CD4-positive, alpha-beta T cell (primary cell): ENCODE results near the gene AMBRA1. TPM values are rescaled to one million over a fixed set of nuclear protein-coding genes. Genes with fewer than 3 reads are reported as not detected.
A peak's percentile ranks its signal among the peaks of the same experiment; 100 is the strongest.

ENCODE experiments used
- ATAC-seq: fragments of 200-7000 bp; cut with Tn5 transposase; one replicate; pipeline ENCODE4 v1.10.0; 2022; ENCODE audit warnings: mild to moderate bottlenecking; ENCODE audit not compliant: poor library complexity
- CTCF ChIA-PET: fragments of 350-600 bp; sonication (Branson Sonifier 250); formaldehyde crosslinking; loops from one replicate; lab custom pipeline; 2021; ENCODE audit warnings: antibody characterized with exemption, inconsistent platforms; lab: Charles Lee
- POLR2A ChIA-PET: fragments of 350-600 bp; sonication (Branson Sonifier 250); formaldehyde crosslinking; loops from one replicate; lab custom pipeline; 2021; ENCODE audit warnings: antibody characterized with exemption, inconsistent platforms; lab: Charles Lee
- DNase-seq, 14 experiments: peaks; one replicate each; pipeline ENCODE4 v3.0.0-alpha.2; 2013 to 2020; ENCODE audit warnings: mixed read lengths in 2 of 14
- H3K27ac ChIP-seq, 2 donors: one replicate each; pipeline versions ENCODE4 v1.5.1 to v1.7.0; 2013; ENCODE audit warnings: low read length in 2 of 2, low read depth in 1 of 2, mild to moderate bottlenecking in 1 of 2
- H3K27me3 ChIP-seq, 2 experiments: 1 replicate in 1 of 2; 2 replicates in 1 of 2; pipeline versions ENCODE4 v1.6.1 to v1.7.0; 2013; ENCODE audit warnings: low read length in 2 of 2, control low read depth in 1 of 2, mild to moderate bottlenecking in 1 of 2, moderate library complexity in 1 of 2; ENCODE audit not compliant: insufficient read depth in 2 of 2, control insufficient read depth in 1 of 2
- H3K36me3 ChIP-seq: one replicate; pipeline ENCODE4 v1.6.1; 2013; ENCODE audit warnings: low read length, control low read depth; ENCODE audit not compliant: insufficient read depth
- H3K4me1 ChIP-seq: one replicate; pipeline ENCODE4 v1.6.1; 2013; ENCODE audit warnings: low read length, control low read depth; ENCODE audit not compliant: insufficient read depth
- H3K4me3 ChIP-seq: one replicate; pipeline ENCODE4 v1.5.1; 2013; ENCODE audit warnings: mild to moderate bottlenecking, low read length, moderate library complexity
- H3K9me3 ChIP-seq, 2 experiments: 1 replicate in 1 of 2; 2 replicates in 1 of 2; pipeline versions ENCODE4 v1.6.1 to v1.7.0; 2013; ENCODE audit warnings: low read length in 2 of 2, mild to moderate bottlenecking in 2 of 2, control low read depth in 1 of 2, moderate library complexity in 1 of 2; ENCODE audit not compliant: control insufficient read depth in 1 of 2, insufficient read depth in 1 of 2
- H3K27ac Mint-ChIP-seq: one replicate; pipeline ENCODE4 v1.8.0; 2020; ENCODE audit warnings: mixed read lengths
- H3K27me3 Mint-ChIP-seq: one replicate; pipeline ENCODE4 v1.8.0; 2021; ENCODE audit warnings: mixed read lengths
- H3K36me3 Mint-ChIP-seq: one replicate; pipeline ENCODE4 v1.8.0; 2021; ENCODE audit warnings: low read depth, mixed read lengths
- H3K4me1 Mint-ChIP-seq: one replicate; pipeline ENCODE4 v1.8.0; 2021; ENCODE audit warnings: low read depth, mixed read lengths
- H3K4me3 Mint-ChIP-seq: one replicate; pipeline ENCODE4 v1.8.0; 2020; ENCODE audit warnings: mild to moderate bottlenecking, mixed read lengths
- H3K9me3 Mint-ChIP-seq: one replicate; pipeline ENCODE4 v1.8.0; 2020; ENCODE audit warnings: mixed read lengths
- CTCF ChIP-seq: fragments of 200-600 bp; IDR thresholded peaks from one replicate; pipeline ENCODE4 v1.8.0; 2022; ENCODE audit warnings: antibody characterized with exemption, mild to moderate bottlenecking
- intact Hi-C, 2 experiments: fragments of 100-400 bp; cut with DNase I in 1 of 2; cut with micrococcal nuclease in 1 of 2; formaldehyde crosslinking; loops; one replicate each; pipeline versions ENCODE4 v1.15.1 to v1.9.0; 2023 to 2025; cut with DNase I, micrococcal nuclease
- total RNA-seq, 174 experiments: library from RNA in 2 of 174; stranded (reverse) in 2 of 174; gene quantifications; one replicate each; pipeline ENCODE4 v1.2.3 and lab custom pipeline; 2021 to 2026

Gene AMBRA1
- total RNA-seq, 2 experiments from 2014 or later: 29.4 to 31.9 TPM

- intact Hi-C loops: loop anchor here (5.0 kb wide), 3 partner anchors 47 to 173 kb away; no protein-coding TSS in a partner anchor
These were observed 229.0 kb downstream of the AMBRA1 start for GRCh38 chr11:46364791-46365190.

GRCh38 chr11:46364056-46364455 is 229.8 kb downstream of the AMBRA1 start:
- H3K4me1 ChIP-seq: peaks cover 75% of the 10 kb centered on the region
- ChIA-PET POLR2A (no interaction called here), CTCF (interaction anchor here (4.7 to 5.3 kb wide), 2 partner anchors 12 to 16 kb away, joined by 32 to 34 read pairs; partner anchors contain the start of gene DGKZ)
- no peak overlapping the region for H3K4me3 ChIP-seq
- H3K27ac ChIP-seq: peak overlapping the region in 1 of 2 donors; percentile 39
- intact Hi-C loops: no loop called here
- Mint-ChIP-seq H3K27me3 (no peaks in the 10 kb centered on the region), H3K36me3 (peaks cover 38% of the 10 kb centered on the region), H3K9me3 (no peaks in the 10 kb centered on the region), H3K4me1 (peaks cover 67% of the 10 kb centered on the region), H3K4me3 (no peak overlapping the region), H3K27ac (peak overlapping the region; percentile 59)
- DNase-seq: no peak
- no peaks in the 10 kb centered on the region for H3K27me3 ChIP-seq
- TF ChIP-seq CTCF: no peak
- H3K36me3 ChIP-seq: peaks cover 57% of the 10 kb centered on the region
- H3K9me3 ChIP-seq: no peaks in the 10 kb centered on the region
- ATAC-seq: no peak

More at GRCh38 chr11:46364791-46365190, 229.0 kb downstream of the AMBRA1 start:
- no peaks in the 10 kb centered on the region for H3K9me3 ChIP-seq
- POLR2A ChIA-PET: interaction anchor here (1.2 to 4.4 kb wide), 3 partner anchors 13 to 32 kb away, joined by 5 to 25 read pairs (median 6); partner anchors contain the start of gene DGKZ
- no peaks in the 10 kb centered on the region for H3K27me3 ChIP-seq
- Mint-ChIP-seq H3K4me3 (no peak overlapping the region), H3K9me3 (no peaks in the 10 kb centered on the region), H3K4me1 (peaks cover 72% of the 10 kb centered on the region), H3K36me3 (peaks cover 45% of the 10 kb centered on the region), H3K27ac (peak overlapping the region; percentile 59), H3K27me3 (no peaks in the 10 kb centered on the region)
- peaks cover 64% of the 10 kb centered on the region for H3K36me3 ChIP-seq
- TF ChIP-seq CTCF: no peak
- no peak for ATAC-seq
- no peak for DNase-seq
- H3K4me3 ChIP-seq: no peak overlapping the region
- peaks cover 80% of the 10 kb centered on the region for H3K4me1 ChIP-seq
- H3K27ac ChIP-seq: peak overlapping the region in 1 of 2 donors; percentile 39
- CTCF ChIA-PET: interaction anchor here (4.7 to 5.3 kb wide), 2 partner anchors 13 to 17 kb away, joined by 32 to 34 read pairs; partner anchors contain the start of gene DGKZ

GRCh38 chr11:46363455-46364005 is 230.3 kb downstream of the AMBRA1 start:
- no peak overlapping the region for H3K4me3 ChIP-seq
- intact Hi-C loops: no loop called here
- H3K36me3 Mint-ChIP-seq: peaks cover 33% of the 10 kb centered on the region
- DNase-seq (no peak), ATAC-seq (no peak)
- H3K27me3 ChIP-seq: no peaks in the 10 kb centered on the region
- ChIA-PET POLR2A (interaction anchor here (0.8 to 1.2 kb wide), 2 partner anchors 14 to 120 kb away, joined by 3 read pairs; no protein-coding TSS in a partner anchor), CTCF (interaction anchor here (4.7 kb wide), 1 partner anchor 12 kb away, joined by 32 read pairs; no protein-coding TSS in a partner anchor)
- no peaks in the 10 kb centered on the region for H3K9me3 ChIP-seq
- H3K4me1 ChIP-seq: peaks cover 76% of the 10 kb centered on the region
- H3K27ac ChIP-seq: peak overlapping the region in 1 of 2 donors; percentile 43
- peaks cover 65% of the 10 kb centered on the region for H3K4me1 Mint-ChIP-seq
- no peak overlapping the region for H3K4me3 Mint-ChIP-seq
- peak overlapping the region; percentile 59 for H3K27ac Mint-ChIP-seq
- TF ChIP-seq CTCF: no peak
- no peaks in the 10 kb centered on the region for H3K27me3 Mint-ChIP-seq
- H3K36me3 ChIP-seq: peaks cover 51% of the 10 kb centered on the region
- H3K9me3 Mint-ChIP-seq: no peaks in the 10 kb centered on the region
